ENCODE results near the gene DOCK3. TPM values are rescaled to one million over a fixed set of nuclear protein-coding genes. Genes with fewer than 3 reads are reported as not detected.
"Not testable (repeated sequence)": the region's sequence is repeated elsewhere in the genome, so short reads cannot be mapped to it uniquely, and the experiment has no call there.

The DOCK3 gene
- polyA plus RNA-seq, 1 donor, result 0.14 TPM

DNA sequence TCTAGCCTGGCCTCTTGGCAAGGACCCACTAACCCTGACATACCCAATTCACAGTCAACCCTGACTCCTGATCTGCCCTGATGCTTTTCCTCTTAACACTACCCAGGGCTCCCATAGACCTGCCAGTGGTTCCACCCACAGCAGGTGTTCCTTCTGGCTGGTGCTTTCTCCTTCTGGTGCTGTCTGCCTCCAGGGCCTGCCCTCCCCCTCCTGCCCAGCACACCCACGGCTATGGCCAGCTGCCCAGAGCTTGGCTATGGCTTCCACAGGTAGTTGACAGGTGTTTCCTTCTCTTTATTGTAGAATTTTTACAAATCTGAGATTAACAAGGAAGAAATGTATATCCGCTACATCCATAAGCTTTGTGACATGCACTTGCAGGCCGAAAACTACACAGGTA is 663.9 kb downstream of the DOCK3 start:
- no peak for DNase-seq

DNA sequence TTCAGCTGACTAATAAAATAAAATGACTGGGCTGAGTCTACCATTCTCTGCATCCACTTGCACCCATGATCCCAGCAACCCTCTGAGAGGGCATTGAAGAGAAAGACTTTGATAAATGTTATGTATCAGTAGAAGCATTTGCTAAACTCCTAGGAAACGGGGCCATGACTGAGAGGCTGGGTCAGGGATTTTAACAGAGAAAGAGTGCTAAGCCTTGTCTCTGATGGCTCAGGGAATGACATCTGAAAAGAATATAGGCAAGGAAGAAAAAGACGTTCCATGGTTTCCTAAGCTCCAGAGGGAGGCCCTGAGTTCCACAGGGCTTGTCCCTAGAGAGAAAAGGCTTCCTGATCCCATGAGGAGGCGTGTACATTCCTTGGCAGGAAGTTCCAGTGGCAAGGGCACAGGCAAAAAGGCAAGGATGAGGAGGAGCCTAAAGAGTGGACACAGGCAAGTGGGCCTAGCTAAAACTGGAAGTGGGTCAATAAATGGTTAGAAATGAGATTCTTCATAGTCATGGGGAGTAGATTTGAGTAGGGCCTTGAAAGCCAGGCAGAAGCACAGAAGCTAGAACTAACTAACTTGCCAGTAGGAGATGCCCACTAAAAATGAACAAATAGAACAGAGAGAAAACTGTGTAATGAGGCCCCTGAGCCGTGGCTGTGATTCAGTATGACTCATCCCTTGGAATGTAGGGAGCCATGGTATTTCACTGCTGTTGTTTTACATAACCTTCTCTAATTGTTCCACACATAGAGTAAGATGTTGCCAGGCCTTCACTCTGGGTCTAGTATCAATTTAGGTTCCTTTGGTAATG is 665.5 kb downstream of the DOCK3 start:
- peak; percentile 10 for DNase-seq

DNA sequence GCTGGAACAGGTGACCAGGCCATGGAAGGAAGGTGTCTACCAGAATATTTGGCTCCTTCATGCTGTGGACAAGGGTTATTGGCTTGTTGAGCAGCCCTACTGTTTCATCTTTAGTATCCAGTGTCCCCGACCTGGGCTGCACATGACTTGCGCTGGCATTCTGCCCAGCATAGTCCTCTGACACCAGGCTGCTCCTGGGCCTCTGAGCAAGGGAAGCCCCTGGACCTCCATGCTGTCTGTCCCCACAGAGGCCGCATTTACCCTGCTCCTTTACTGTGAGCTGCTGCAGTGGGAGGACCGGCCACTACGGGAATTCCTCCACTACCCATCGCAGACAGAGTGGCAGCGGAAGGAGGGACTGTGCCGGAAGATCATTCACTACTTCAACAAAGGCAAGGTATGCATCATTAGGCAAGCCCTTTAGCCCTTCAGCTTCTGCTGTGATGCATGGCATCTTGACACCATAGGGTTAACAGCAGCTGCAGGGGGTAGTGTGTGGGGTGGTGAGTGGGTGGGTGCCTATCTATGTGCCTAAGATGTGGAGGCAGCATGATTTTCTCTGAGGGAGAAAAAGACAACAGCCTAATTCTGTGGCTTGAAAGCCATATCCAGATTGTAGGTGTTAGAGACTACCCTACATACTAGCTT is 666.4 kb downstream of the DOCK3 start:
- DNase-seq, result no peak

GRCh38 chr3:51343918-51344687 is 669.4 kb downstream of the DOCK3 start:
- no peak for DNase-seq

GRCh38 chr3:51350751-51351150 is 676.0 kb downstream of the DOCK3 start:
- no peak for DNase-seq

GRCh38 chr3:51353131-51353530 is 678.4 kb downstream of the DOCK3 start:
- no peak for DNase-seq

DNA sequence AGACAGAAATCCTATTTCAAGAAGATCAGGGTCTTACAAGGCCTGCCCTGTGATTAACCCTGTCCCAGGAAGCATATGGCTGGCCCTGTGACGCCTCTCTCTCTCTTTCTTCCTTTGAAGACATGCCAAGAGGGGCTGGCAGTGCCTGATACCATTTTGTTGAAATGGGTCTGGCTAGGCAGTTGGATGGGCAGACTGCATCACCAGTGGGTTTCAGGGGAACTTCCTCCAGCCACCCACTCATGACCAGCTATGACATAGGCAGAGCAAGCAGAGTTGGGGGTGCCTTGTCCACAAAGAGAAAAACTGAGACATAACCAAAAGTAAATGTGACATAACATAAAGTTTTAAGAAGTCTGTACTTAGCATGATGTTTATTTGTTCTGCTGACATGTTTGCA is 679.0 kb downstream of the DOCK3 start:
- DNase-seq, result no peak

DNA sequence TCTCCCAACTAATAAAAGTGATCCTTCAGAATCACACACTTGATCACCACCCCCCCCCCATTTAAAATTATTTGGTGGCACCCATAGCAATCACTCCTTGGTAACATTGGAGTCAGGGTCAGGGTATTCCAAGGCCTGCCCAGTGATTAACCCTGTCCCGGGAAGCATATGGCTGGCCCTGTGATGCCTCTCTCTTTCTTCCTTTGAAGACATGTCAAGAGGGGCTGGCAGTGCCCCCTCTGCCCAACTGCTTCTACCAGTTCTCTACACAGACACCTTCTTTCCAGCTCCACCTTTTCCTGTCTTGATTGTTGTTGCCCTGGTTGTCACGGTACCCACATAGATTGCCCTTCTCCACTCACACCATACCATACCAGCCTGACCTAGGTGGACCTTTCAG is 679.4 kb downstream of the DOCK3 start:
- DNase-seq, result no peak

GRCh38 chr3:51354731-51355615 is 680.2 kb downstream of the DOCK3 start:
- no peak for DNase-seq

GRCh38 chr3:51355891-51356578 is 681.3 kb downstream of the DOCK3 start:
- no peak for DNase-seq

DNA sequence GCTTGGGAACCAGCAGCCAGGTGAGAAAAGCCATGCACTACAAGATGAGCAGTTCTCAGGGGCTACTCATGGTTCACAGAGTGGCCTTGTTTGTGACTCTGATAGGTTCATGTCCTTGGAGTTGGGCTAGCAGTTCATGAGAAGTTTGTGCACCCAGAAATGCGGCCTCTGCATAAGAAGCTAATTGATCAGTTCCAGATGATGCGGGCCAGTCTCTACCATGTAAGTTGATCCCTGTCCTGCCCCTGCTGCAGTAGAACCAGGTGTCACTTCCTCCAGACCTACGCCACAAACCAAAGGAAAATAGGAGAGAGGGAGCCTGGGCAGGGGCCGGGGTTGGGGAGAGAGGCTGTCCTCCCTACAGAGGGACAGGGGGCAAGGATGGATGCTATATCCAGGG is 683.1 kb downstream of the DOCK3 start:
- no peak for DNase-seq

GRCh38 chr3:51358981-51359380 is 684.3 kb downstream of the DOCK3 start:
- no peak for DNase-seq

GRCh38 chr3:51360806-51361205 is 686.1 kb downstream of the DOCK3 start:
- no peak for DNase-seq

DNA sequence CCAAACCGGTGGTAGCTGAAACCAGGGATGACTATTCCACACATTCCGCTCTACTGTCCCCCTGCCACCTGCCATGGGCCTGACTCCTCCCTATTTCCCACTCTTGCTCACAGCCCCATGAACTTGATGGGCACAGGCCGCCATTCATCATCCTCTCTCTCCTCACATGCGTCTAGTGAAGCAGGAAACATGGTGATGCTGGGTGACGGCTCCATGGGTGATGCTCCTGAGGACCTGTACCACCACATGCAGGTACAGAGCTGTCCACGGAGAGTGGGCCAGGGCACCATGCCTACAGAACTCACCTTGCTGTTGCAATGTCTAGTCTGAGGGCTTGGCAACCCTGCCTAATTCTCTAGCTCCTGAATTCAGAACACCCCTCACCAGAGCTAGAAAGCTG is 687.0 kb downstream of the DOCK3 start:
- DNase-seq, result no peak

GRCh38 chr3:51362476-51362875 is 687.7 kb downstream of the DOCK3 start:
- no peak for DNase-seq

GRCh38 chr3:51368276-51368675 is 693.5 kb downstream of the DOCK3 start:
- DNase-seq, result not testable (repeated sequence)

DNA sequence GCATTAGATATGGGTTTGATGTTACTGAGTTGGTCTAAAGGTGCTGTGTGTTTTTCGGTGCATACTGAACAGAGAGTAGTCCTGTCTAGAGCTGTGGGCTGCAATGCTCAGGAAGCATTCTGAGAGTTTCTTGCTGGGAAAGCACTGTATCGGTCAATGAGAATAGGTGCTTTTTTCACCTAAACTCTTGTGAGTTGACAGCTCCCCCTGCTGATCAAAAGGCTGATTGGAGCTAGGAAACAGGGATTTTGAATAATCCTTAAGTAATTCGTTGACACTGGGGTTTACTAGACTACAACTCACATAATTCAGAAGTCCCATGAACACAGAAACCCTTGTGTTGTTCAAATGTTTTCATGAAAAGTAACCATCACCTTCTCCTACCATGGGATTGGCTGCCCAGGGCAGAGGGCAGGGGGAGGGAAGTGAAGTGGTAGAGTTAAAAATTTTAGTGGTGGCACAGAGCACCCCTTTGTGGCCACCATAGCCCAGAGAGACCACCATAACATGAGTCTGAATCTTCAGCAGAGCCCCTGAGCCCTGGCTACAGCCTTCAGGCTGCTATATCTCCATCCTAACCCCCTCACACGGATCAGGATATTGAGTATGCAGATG is 697.3 kb downstream of the DOCK3 start:
- DNase-seq, result peak; percentile 42

DNA sequence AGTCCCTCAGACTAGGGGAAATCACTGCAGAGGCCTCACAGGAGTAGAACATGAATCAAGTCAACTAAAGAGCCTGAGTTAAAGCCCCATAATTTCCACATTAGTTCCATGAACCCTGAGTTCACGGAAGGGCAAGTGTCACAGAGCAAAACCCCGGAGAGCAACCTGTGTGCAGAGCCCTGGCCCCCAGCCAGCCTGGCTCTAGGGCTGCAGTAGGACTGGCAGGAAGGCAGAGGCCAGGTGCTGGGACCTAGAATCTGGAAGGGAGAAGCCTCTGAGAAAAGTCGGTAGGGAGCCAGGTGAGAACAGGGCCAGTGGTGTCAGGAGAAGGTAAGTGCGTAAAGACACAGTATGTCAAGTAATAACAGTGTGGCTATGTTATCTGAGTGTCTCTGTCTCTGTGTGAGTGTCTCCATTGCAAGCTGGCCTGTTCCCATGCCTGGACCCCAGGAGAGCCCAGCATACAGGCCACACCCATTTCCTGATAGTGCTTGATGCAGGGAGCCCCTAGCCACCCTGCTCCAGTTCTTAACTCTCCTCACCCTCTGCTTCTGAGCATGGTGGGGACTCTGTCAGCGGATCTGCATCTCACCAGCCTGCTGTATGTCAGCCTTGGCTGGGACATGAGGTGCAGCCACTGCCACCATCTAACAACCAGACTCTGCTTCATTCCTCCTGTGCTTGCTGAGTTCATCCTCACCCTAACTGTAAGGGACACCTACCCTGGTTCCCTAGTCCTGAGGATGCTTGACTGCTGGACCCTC is 699.1 kb downstream of the DOCK3 start:
- no peak for DNase-seq

GRCh38 chr3:51374456-51374855 is 699.7 kb downstream of the DOCK3 start:
- DNase-seq, result no peak

GRCh38 chr3:51375136-51375535 is 700.4 kb downstream of the DOCK3 start:
- DNase-seq, result no peak

GRCh38 chr3:51375571-51375970 is 700.8 kb downstream of the DOCK3 start:
- DNase-seq, result no peak
